Measurements from ENCODE around the gene BRME1. TPM values are rescaled to one million over a fixed set of nuclear protein-coding genes. Genes with fewer than 3 reads are reported as not detected.

Gene BRME1
- total and polyA plus RNA-seq, 2 of the 13 experiments (the other 11 are each of a cell fraction or from before 2014, with no cell fraction given), result 0.74 to 1.5 TPM

- ChIA-PET POLR2A (interaction anchor here (0.8 to 0.9 kb wide), 2 partner anchors 12 to 49 kb away, joined by 3 read pairs; partner anchors contain the start of gene ZSWIM4), CTCF (ENCODE audit: low intra/inter-chr PET ratio, low total read pairs) (no interaction called here)
- no peak overlapping the region; a peak in 1 of 6 replicates for H3K4me3 ChIP-seq (replicated peaks in 1 of 3; ENCODE audit: insufficient read depth in 1 of 3, low read depth in 2 of 3, low read length in 3 of 3)
- H3K27me3 ChIP-seq (ENCODE audit: control insufficient read depth in 1 of 2, insufficient read depth in 2 of 2, low read length in 2 of 2), result no peaks in the 10 kb centered on the region
- no peak for TF ChIP-seq NFYC (CRISPR knock-in tag; IDR thresholded peaks at IDR 0.05)
- no peak for TF ChIP-seq E2F2 (CRISPR knock-in tag; IDR thresholded peaks at IDR 0.05; ENCODE audit: borderline replicate concordance)
- TF ChIP-seq ZBTB1 (CRISPR knock-in tag; IDR thresholded peaks at IDR 0.05; ENCODE audit: borderline replicate concordance), result no peak
- TF ChIP-seq ZKSCAN1 (IDR thresholded peaks at IDR 0.05; ENCODE audit: low read length), result no peak
- TF ChIP-seq ZNF629 (CRISPR knock-in tag; conservative IDR thresholded peaks at IDR 0.05), result no peak
- TF ChIP-seq THAP11 (CRISPR knock-in tag; IDR thresholded peaks at IDR 0.05), result no peak
- TF ChIP-seq CCDC6 (CRISPR knock-in tag; IDR thresholded peaks at IDR 0.05), result no peak
- TF ChIP-seq ZNF674 (CRISPR knock-in tag; IDR thresholded peaks at IDR 0.05; ENCODE audit: low read depth), result no peak
- TF ChIP-seq SNAI1 (CRISPR knock-in tag; IDR thresholded peaks at IDR 0.05; ENCODE audit: borderline replicate concordance), result no peak
- no peak for TF ChIP-seq XBP1 (CRISPR knock-in tag; IDR thresholded peaks at IDR 0.05)
- TF ChIP-seq ATM (IDR thresholded peaks at IDR 0.05; ENCODE audit: borderline replicate concordance), result no peak
- TF ChIP-seq, protein P1, sequence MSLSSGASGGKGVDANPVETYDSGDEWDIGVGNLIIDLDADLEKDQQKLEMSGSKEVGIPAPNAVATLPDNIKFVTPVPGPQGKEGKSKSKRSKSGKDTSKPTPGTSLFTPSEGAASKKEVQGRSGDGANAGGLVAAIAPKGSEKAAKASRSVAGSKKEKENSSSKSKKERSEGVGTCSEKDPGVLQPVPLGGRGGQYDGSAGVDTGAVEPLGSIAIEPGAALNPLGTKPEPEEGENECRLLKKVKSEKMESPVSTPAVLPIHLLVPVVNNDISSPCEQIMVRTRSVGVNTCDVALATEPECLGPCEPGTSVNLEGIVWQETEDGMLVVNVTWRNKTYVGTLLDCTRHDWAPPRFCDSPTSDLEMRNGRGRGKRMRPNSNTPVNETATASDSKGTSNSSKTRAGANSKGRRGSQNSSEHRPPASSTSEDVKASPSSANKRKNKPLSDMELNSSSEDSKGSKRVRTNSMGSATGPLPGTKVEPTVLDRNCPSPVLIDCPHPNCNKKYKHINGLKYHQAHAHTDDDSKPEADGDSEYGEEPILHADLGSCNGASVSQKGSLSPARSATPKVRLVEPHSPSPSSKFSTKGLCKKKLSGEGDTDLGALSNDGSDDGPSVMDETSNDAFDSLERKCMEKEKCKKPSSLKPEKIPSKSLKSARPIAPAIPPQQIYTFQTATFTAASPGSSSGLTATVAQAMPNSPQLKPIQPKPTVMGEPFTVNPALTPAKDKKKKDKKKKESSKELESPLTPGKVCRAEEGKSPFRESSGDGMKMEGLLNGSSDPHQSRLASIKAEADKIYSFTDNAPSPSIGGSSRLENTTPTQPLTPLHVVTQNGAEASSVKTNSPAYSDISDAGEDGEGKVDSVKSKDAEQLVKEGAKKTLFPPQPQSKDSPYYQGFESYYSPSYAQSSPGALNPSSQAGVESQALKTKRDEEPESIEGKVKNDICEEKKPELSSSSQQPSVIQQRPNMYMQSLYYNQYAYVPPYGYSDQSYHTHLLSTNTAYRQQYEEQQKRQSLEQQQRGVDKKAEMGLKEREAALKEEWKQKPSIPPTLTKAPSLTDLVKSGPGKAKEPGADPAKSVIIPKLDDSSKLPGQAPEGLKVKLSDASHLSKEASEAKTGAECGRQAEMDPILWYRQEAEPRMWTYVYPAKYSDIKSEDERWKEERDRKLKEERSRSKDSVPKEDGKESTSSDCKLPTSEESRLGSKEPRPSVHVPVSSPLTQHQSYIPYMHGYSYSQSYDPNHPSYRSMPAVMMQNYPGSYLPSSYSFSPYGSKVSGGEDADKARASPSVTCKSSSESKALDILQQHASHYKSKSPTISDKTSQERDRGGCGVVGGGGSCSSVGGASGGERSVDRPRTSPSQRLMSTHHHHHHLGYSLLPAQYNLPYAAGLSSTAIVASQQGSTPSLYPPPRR (CRISPR knock-in tag; IDR thresholded peaks at IDR 0.05; ENCODE audit: borderline replicate concordance), result no peak
- no peak for TF ChIP-seq GPN1 (CRISPR knock-in tag; IDR thresholded peaks at IDR 0.05; ENCODE audit: borderline replicate concordance)
- TF ChIP-seq HES4 (CRISPR knock-in tag; IDR thresholded peaks at IDR 0.05; ENCODE audit: borderline replicate concordance), result no peak
- H3K4me2 ChIP-seq (ENCODE audit: low read depth, low read length), result peak overlapping the region; percentile 92; the same call in 1 of the 2 replicates
- H2AFZ ChIP-seq (ENCODE audit: low read length), result no peak overlapping the region
- intact Hi-C loops (cut with micrococcal nuclease; ENCODE audit: unreplicated experiment) (no loop called here), in situ Hi-C loops (cut with HindIII; ENCODE audit: extremely low pct_ligation_motif_present, low pct_unique_long_range_greater_than_20kb) (no loop called here)
- H3K27ac ChIP-seq (ENCODE audit: extremely low read length, insufficient read depth, low read length), result no peak overlapping the region
- H3K9ac ChIP-seq (ENCODE audit: insufficient read depth, low read depth, low read length), result peak overlapping the region; percentile 96
- no peaks in the 10 kb centered on the region for H4K20me1 ChIP-seq (ENCODE audit: insufficient read depth, low read length)
- WGBS (ENCODE audit: low lambda C conversion rate), result 39% methylated on average over 4 of the region's 7 CpGs
- no TSS peak for BruUV-seq (replicated peaks)
- DNase-seq (ENCODE audit: low spot score) (no peak), ATAC-seq (no peak), FAIRE-seq (no peak)
- peaks cover 19% of the 10 kb centered on the region for H3K79me2 ChIP-seq (ENCODE audit: insufficient read depth, low read length)
- no peaks in the 10 kb centered on the region for H3K9me3 ChIP-seq (ENCODE audit: low read length)
- H3K4me1 ChIP-seq (ENCODE audit: insufficient read depth, low read length), result peaks cover 84% of the 10 kb centered on the region
- no peaks in the 10 kb centered on the region for H3K36me3 ChIP-seq (replicated peaks in 1 of 2; ENCODE audit: control insufficient read depth in 1 of 2, insufficient read depth in 2 of 2, low read length in 2 of 2)
Measured at GRCh38 chr19:13844130-13844631, 61.7 kb downstream of the BRME1 start.
